HG02840 (cell line): ENCODE data around the gene RFT1.

Source experiments
- ATAC-seq: cut with Tn5 transposase; IDR thresholded peaks from one replicate; pipeline ENCODE4 v1.9.1; 2021; ENCODE audit warnings: mild to moderate bottlenecking, moderate library complexity, moderate number of reproducible peaks; ENCODE audit not compliant: unreplicated experiment, low FRiP score

Gene RFT1, protein sequence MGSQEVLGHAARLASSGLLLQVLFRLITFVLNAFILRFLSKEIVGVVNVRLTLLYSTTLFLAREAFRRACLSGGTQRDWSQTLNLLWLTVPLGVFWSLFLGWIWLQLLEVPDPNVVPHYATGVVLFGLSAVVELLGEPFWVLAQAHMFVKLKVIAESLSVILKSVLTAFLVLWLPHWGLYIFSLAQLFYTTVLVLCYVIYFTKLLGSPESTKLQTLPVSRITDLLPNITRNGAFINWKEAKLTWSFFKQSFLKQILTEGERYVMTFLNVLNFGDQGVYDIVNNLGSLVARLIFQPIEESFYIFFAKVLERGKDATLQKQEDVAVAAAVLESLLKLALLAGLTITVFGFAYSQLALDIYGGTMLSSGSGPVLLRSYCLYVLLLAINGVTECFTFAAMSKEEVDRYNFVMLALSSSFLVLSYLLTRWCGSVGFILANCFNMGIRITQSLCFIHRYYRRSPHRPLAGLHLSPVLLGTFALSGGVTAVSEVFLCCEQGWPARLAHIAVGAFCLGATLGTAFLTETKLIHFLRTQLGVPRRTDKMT

GRCh38 chr3:53130179-53131061 lies at the start of gene RFT1:
TSS of gene RFT1 (minus strand) at chr3:53130435. CDS start at chr3:53130400, 35 bp downstream.
- ATAC-seq: peak; percentile 75

DNA sequence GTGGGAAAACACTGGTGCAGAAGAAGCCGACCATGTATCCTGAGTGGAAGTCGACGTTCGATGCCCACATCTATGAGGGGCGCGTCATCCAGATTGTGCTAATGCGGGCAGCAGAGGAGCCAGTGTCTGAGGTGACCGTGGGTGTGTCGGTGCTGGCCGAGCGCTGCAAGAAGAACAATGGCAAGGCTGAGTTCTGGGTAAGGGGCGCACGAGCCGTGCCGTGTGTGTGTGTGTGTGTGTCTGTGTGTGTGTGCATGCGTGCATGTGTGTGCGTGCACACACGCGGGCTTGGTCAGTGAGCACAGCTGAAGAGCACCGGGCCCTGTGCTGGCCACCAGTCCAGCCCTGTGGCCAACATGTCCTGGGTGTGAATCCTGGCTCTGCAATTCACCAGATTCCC lies 49.3 kb upstream of the RFT1 start:
- ATAC-seq: no peak

- ATAC-seq: no peak
Measured at GRCh38 chr3:53178246-53178645, 48.0 kb upstream of the RFT1 start.

- ATAC-seq: no peak
Measured at GRCh38 chr3:53175613-53176540, 45.6 kb upstream of the RFT1 start.

GRCh38 chr3:53174346-53175250 lies 44.4 kb upstream of the RFT1 start:
- ATAC-seq: peak; percentile 65

DNA sequence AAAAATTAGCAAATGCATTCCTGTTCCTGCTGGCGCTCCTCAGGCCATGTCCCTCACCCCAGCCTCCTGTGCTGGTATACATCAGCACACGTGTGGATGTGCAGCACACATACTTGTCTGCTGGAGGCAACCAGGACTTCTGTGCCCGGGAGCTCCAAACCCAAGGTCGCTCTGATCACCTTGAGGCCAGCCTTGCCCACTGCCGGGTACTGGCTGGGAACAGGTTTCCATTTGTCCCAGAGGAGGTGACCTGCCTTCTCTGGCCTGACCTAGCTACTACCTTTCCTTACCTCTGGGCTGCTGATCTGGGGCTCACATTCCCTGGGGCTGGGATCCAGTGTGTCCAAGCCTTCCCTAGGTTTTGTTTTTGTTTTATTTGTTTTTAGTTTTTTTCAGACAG lies 42.9 kb upstream of the RFT1 start:
- no peak for ATAC-seq

GRCh38 chr3:53171827-53172505 lies 41.7 kb upstream of the RFT1 start:
- ATAC-seq: no peak

- ATAC-seq: no peak
Measured at GRCh38 chr3:53171064-53171418, 40.8 kb upstream of the RFT1 start.

DNA sequence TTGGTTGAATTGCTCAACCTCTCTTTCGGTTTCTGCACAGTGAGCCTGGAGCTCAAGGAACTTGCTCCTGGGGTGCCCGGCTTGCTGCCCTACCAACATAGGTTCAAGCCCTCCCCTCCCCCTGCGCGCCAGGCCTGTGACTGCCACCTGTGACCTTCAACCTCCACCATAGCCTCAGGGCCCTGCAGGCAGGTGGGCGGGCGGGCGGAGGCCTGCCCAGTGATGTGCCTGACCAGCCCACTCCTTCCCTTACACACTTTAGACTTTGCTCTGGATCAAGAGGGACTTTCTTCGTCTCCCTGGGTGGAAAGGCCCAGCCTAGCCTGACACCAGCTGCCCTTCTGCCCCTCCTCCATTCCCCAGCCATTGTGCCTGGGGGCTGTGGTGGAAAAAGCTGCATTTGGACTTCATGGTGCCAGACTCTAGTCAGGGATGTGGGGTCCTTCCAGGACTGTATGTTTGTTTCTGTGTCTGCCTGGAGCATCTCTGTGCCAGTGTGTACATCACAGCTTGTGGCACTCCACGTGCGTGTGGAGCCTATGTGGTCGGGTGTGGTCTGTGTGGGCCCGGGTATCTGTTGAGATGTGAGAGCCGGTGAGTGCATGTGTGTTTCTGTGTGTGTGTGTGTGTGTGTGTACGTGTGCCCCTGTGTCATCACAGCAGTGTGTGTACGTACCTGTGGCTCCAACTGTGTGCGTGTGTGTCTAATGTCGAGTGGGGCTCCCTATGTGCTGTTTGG lies 40.3 kb upstream of the RFT1 start:
- ATAC-seq: no peak

GRCh38 chr3:53169832-53170324 lies 39.6 kb upstream of the RFT1 start:
- no peak for ATAC-seq

GRCh38 chr3:53169045-53169831 lies 39.0 kb upstream of the RFT1 start:
- ATAC-seq: no peak

- no peak for ATAC-seq
Measured at GRCh38 chr3:53168175-53168923, 38.1 kb upstream of the RFT1 start.

DNA sequence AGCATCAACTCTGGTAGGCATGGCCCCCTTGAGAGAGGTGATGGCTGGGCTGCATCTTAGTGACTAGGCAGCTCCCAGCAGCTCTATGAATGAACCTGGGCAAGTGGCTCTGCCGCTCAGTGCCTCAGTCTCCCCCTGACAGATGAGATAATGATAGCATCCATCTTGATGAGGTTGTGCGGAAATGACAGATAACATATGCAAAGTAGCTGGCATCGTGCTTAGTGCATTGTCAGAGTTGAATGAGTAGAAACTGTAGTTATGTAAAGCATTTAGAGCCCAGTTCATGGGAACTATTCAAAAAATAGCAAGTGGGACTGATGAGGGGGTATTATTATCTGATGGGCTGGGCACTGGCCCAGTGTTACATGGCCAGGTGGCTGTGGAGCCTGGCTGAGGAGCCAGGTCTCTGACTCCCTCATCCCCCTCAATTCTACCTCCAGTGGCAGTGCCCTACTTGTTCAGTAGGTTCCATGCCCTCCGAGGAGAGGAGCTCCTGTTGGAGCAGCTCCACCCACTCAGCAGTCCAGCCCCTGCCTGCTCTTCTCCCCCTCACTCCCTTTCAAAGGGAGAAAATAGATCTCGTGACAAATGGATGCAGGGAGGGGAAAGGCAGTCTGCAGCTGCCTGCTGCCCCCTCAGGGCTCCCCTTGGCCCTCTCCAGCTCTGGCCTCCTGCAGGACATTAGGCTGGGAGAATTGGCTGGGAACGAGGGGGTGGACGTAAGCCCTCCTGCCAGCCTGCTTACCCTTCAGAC lies 37.4 kb upstream of the RFT1 start:
- ATAC-seq: no peak

GRCh38 chr3:53166781-53167291 lies 36.6 kb upstream of the RFT1 start:
- no peak for ATAC-seq

DNA sequence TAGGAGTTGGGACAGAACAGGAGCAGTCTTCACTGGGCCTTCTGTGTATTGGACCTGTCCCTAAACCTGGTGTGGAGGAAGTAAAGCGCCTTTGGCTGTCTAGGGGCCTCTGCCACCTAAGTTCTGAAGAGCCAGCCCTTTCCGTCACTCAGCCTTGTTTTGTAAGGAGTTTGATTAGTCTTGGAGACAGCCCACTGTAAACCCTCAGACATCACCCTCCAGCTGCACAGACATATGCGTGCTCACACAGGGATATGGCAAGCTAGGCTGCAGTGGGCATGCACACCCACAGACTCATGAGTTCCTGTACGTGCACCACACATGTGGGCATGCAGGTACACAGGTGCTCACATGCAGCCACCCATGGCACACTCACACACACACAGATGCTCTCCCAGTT lies 36.0 kb upstream of the RFT1 start:
- no peak for ATAC-seq
